GM19372 (cell line): ENCODE data around the gene GRHPR.

Source experiments
- ATAC-seq: cut with Tn5 transposase; IDR thresholded peaks from one replicate; pipeline ENCODE4 v1.9.1; 2021; ENCODE audit warnings: mild to moderate bottlenecking, low read depth, moderate library complexity; ENCODE audit not compliant: unreplicated experiment

GRHPR gene

GRCh38 chr9:37422289-37423104, at the start of gene GRHPR:
Gene GRHPR (plus strand): TSS chr9:37422696. CDS start chr9:37422751, 55 bp downstream.
- ATAC-seq = peak; percentile 96

- no peak for ATAC-seq
Measured at GRCh38 chr9:37372839-37373238, 49.7 kb upstream of the GRHPR start.

GRCh38 chr9:37373621-37374020, 48.9 kb upstream of the GRHPR start:
- no peak for ATAC-seq

- ATAC-seq = peak; percentile 38
Measured at GRCh38 chr9:37374892-37375291, 47.6 kb upstream of the GRHPR start.

GRCh38 chr9:37377688-37378612, 44.5 kb upstream of the GRHPR start:
- no peak for ATAC-seq

- ATAC-seq = no peak
Measured at GRCh38 chr9:37378613-37379004, 43.9 kb upstream of the GRHPR start.

- no peak for ATAC-seq
Measured at GRCh38 chr9:37379835-37380234, 42.7 kb upstream of the GRHPR start.

GRCh38 chr9:37380570-37380969, 41.9 kb upstream of the GRHPR start:
- no peak for ATAC-seq

- no peak for ATAC-seq
Measured at GRCh38 chr9:37381094-37381741, 41.3 kb upstream of the GRHPR start.

GRCh38 chr9:37382161-37382981, 40.1 kb upstream of the GRHPR start:
- no peak for ATAC-seq

GRCh38 chr9:37382982-37383357, 39.5 kb upstream of the GRHPR start:
- ATAC-seq = no peak

GRCh38 chr9:37383393-37383792, 39.1 kb upstream of the GRHPR start:
- no peak for ATAC-seq

- no peak for ATAC-seq
Measured at GRCh38 chr9:37383876-37384746, 38.4 kb upstream of the GRHPR start.

- no peak for ATAC-seq
Measured at GRCh38 chr9:37385286-37385685, 37.2 kb upstream of the GRHPR start.

- no peak for ATAC-seq
Measured at GRCh38 chr9:37386988-37387387, 35.5 kb upstream of the GRHPR start.

GRCh38 chr9:37390759-37391158, 31.7 kb upstream of the GRHPR start:
- ATAC-seq = peak; percentile 94

GRCh38 chr9:37392272-37392671, 30.2 kb upstream of the GRHPR start:
- ATAC-seq = no peak

- no peak for ATAC-seq
Measured at GRCh38 chr9:37395229-37395628, 27.3 kb upstream of the GRHPR start.

GRCh38 chr9:37395663-37396062, 26.8 kb upstream of the GRHPR start:
- no peak for ATAC-seq
